Measurements from ENCODE around the gene TIMM10B.

DNA sequence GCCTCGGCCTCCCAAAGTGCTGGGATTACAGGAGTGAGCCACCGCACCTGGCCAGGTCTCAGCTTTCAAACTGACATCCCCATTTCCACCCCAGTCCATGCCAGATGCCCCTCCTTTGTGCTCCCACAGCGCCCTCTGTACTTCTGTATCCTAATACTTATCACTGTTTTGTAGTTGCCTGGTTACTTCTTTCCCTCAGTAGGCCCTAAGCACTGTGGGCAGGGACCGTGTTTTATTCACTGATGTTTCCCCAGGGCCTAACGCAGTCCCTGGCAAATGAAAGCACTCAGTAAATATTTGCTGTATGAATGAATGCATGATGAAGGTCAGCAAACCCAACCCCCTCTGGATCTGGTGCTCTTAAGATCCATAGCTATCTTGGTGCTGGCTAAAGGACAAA lies 5.4 kb upstream of the TIMM10B start:
- TF ChIP-seq SUZ12 (IDR thresholded peaks at IDR 0.05; ENCODE audit: extremely low read depth, insufficient read depth, insufficient read length) (no peak), YY1 (IDR thresholded peaks at IDR 0.05; ENCODE audit: insufficient read depth, insufficient read length) (no peak)

All from NT2/D1 (cell line).